Activated CD8-positive, alpha-beta T cell treated with anti-CD3 and anti-CD28 coated beads for 36 hours (primary cell): ENCODE results near the gene PAIP1. TPM values are rescaled to one million over a fixed set of nuclear protein-coding genes. Genes with fewer than 3 reads are reported as not detected.

ENCODE experiments used
- ATAC-seq: fragments of 200-7000 bp; cut with Tn5 transposase; one replicate; pipeline ENCODE4 v1.10.0; 2021; ENCODE audit warnings: mild to moderate bottlenecking, moderate library complexity
- CTCF ChIA-PET: fragments of 350-600 bp; sonication (Branson Sonifier 250); formaldehyde crosslinking; loops from one replicate; lab custom pipeline; 2021; ENCODE audit warnings: antibody characterized with exemption; lab: Charles Lee
- POLR2A ChIA-PET: fragments of 350-600 bp; sonication (Branson Sonifier 250); formaldehyde crosslinking; loops from one replicate; lab custom pipeline; 2021; ENCODE audit warnings: antibody characterized with exemption; lab: Charles Lee
- DNase-seq: peaks from one replicate; pipeline ENCODE4 v3.0.0-alpha.2; 2020
- H3K27ac Mint-ChIP-seq: one replicate; pipeline ENCODE4 v1.8.0; 2021; ENCODE audit warnings: mild to moderate bottlenecking, mixed read lengths
- H3K27me3 Mint-ChIP-seq: one replicate; pipeline ENCODE4 v1.8.0; 2021; ENCODE audit warnings: mixed read lengths
- H3K36me3 Mint-ChIP-seq: one replicate; pipeline ENCODE4 v1.8.0; 2021; ENCODE audit warnings: low read depth, mixed read lengths
- H3K4me1 Mint-ChIP-seq: one replicate; pipeline ENCODE4 v1.8.0; 2021; ENCODE audit warnings: low read depth, mixed read lengths
- H3K4me3 Mint-ChIP-seq: one replicate; pipeline ENCODE4 v1.8.0; 2021; ENCODE audit warnings: mild to moderate bottlenecking, moderate library complexity, mixed read lengths
- H3K9me3 Mint-ChIP-seq: one replicate; pipeline ENCODE4 v1.8.0; 2021; ENCODE audit warnings: mixed read lengths
- CTCF ChIP-seq: fragments of 200-600 bp; IDR thresholded peaks from one replicate; pipeline ENCODE4 v1.8.0; 2022; ENCODE audit warnings: antibody characterized with exemption, mild to moderate bottlenecking
- intact Hi-C: fragments of 100-400 bp; cut with micrococcal nuclease; formaldehyde crosslinking; loops from one replicate; pipeline ENCODE4 v1.10.0; 2022
- total RNA-seq, 2 experiments: library from RNA; stranded (reverse); gene quantifications; one replicate each; pipeline ENCODE4 v1.2.3, GENCODE V29; 2021

PAIP1 gene
- total RNA-seq, 2 experiments from 2014 or later = 43.6 to 44.6 TPM

- POLR2A ChIA-PET = no interaction called here
- H3K9me3 Mint-ChIP-seq = no peaks in the 10 kb centered on the region
- no peak for TF ChIP-seq CTCF
- no peaks in the 10 kb centered on the region for H3K27me3 Mint-ChIP-seq
- intact Hi-C loops = no loop called here
- no peak overlapping the region for H3K27ac Mint-ChIP-seq
- ATAC-seq = no peak
- H3K4me3 Mint-ChIP-seq = no peak overlapping the region
- no peaks in the 10 kb centered on the region for H3K4me1 Mint-ChIP-seq
- no peak for DNase-seq
- CTCF ChIA-PET = no interaction called here
- H3K36me3 Mint-ChIP-seq = peaks cover 4% of the 10 kb centered on the region
Observed at GRCh38 chr5:43589310-43589709, 32.4 kb upstream of the PAIP1 start.

- Mint-ChIP-seq H3K4me3 (no peak overlapping the region), H3K36me3 (peaks cover 4% of the 10 kb centered on the region), H3K9me3 (no peaks in the 10 kb centered on the region), H3K27me3 (no peaks in the 10 kb centered on the region), H3K4me1 (no peaks in the 10 kb centered on the region), H3K27ac (no peak overlapping the region)
- intact Hi-C loops = no loop called here
- ChIA-PET POLR2A (no interaction called here), CTCF (interaction anchor here (0.8 kb wide), 1 partner anchor 11 kb away, joined by 3 read pairs; no protein-coding TSS in a partner anchor)
- TF ChIP-seq CTCF = no peak
- ATAC-seq (no peak), DNase-seq (no peak)
Observed at GRCh38 chr5:43588842-43589241, 32.0 kb upstream of the PAIP1 start.

- TF ChIP-seq CTCF = no peak
- intact Hi-C loops = no loop called here
- Mint-ChIP-seq H3K27ac (no peak overlapping the region), H3K4me3 (no peak overlapping the region), H3K4me1 (no peaks in the 10 kb centered on the region), H3K9me3 (no peaks in the 10 kb centered on the region), H3K27me3 (no peaks in the 10 kb centered on the region), H3K36me3 (peaks cover 11% of the 10 kb centered on the region)
- CTCF ChIA-PET = interaction anchor here (0.6 to 1.0 kb wide), 2 partner anchors 14 to 41 kb away, joined by 3 read pairs; no protein-coding TSS in a partner anchor
- ATAC-seq (no peak), DNase-seq (no peak)
- POLR2A ChIA-PET = no interaction called here
Observed at GRCh38 chr5:43584166-43584699, 27.4 kb upstream of the PAIP1 start.

- TF ChIP-seq CTCF = no peak
- CTCF ChIA-PET = interaction anchor here (0.6 to 1.0 kb wide), 2 partner anchors 15 to 40 kb away, joined by 3 read pairs; no protein-coding TSS in a partner anchor
Observed at GRCh38 chr5:43583724-43584123, 26.8 kb upstream of the PAIP1 start.

GRCh38 chr5:43582082-43583005 is 25.5 kb upstream of the PAIP1 start:
- DNase-seq = no peak
- ChIA-PET POLR2A (no interaction called here), CTCF (no interaction called here)
- peaks cover 12% of the 10 kb centered on the region for H3K36me3 Mint-ChIP-seq
- H3K27ac Mint-ChIP-seq = no peak overlapping the region
- H3K4me1 Mint-ChIP-seq = no peaks in the 10 kb centered on the region
- intact Hi-C loops = no loop called here
- no peaks in the 10 kb centered on the region for H3K27me3 Mint-ChIP-seq
- H3K9me3 Mint-ChIP-seq = no peaks in the 10 kb centered on the region
- TF ChIP-seq CTCF = no peak
- H3K4me3 Mint-ChIP-seq = no peak overlapping the region
- no peak for ATAC-seq

More at GRCh38 chr5:43583724-43584123, 26.8 kb upstream of the PAIP1 start:
- Mint-ChIP-seq H3K4me3 (no peak overlapping the region), H3K36me3 (peaks cover 12% of the 10 kb centered on the region), H3K27ac (no peak overlapping the region), H3K9me3 (no peaks in the 10 kb centered on the region), H3K27me3 (no peaks in the 10 kb centered on the region), H3K4me1 (no peaks in the 10 kb centered on the region)
- POLR2A ChIA-PET = no interaction called here
- DNase-seq (no peak), ATAC-seq (no peak)
- intact Hi-C loops = no loop called here
